ENCODE measurements around the gene MINK1. TPM values are rescaled to one million over a fixed set of nuclear protein-coding genes. Genes with fewer than 3 reads are reported as not detected.

The MINK1 gene
- total and polyA plus RNA-seq, 8 donors: 39.6 to 79.3 (median 46.3) TPM

DNA sequence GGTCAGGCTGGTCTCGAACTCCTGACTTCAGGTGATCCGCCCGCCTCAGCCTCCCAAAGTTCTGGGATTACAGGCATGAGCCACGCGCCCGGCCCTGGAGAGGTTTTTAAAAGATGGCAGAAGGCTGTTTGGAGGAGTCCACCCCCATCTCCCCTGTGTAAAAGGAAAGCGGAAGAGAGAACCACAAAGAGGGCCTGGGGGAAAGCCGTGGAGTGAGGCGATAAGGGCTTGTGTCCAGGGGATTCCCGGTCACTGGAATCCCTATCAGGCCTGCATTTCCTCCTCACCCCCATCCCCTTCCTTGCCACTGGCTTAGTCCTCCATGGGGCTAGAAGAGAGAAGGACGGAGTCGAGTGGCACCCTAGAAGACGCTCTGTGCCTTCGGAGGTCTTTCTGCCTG, 98.8 kb downstream of the MINK1 start, which contains the start of gene GP1BA:
Gene GP1BA, plus strand, starts transcription at position 315 of the 400 bp plus-strand sequence. CDS start 328 bp downstream, outside the sequence.
- WGBS, 2 donors: 81 to 82% methylated on average over 13 to 14 of the region's 14 CpGs
- TF ChIP-seq, protein P1, sequence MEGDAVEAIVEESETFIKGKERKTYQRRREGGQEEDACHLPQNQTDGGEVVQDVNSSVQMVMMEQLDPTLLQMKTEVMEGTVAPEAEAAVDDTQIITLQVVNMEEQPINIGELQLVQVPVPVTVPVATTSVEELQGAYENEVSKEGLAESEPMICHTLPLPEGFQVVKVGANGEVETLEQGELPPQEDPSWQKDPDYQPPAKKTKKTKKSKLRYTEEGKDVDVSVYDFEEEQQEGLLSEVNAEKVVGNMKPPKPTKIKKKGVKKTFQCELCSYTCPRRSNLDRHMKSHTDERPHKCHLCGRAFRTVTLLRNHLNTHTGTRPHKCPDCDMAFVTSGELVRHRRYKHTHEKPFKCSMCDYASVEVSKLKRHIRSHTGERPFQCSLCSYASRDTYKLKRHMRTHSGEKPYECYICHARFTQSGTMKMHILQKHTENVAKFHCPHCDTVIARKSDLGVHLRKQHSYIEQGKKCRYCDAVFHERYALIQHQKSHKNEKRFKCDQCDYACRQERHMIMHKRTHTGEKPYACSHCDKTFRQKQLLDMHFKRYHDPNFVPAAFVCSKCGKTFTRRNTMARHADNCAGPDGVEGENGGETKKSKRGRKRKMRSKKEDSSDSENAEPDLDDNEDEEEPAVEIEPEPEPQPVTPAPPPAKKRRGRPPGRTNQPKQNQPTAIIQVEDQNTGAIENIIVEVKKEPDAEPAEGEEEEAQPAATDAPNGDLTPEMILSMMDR (IDR thresholded peaks at IDR 0.05): no peak
- Histone ChIP-seq H3K36me3 (no peaks in the 10 kb centered on the region), H3K4me3 (no peak within 1 kb of the TSS), H3K9me3 (no peaks in the 10 kb centered on the region), H3K27me3 (no peaks in the 10 kb centered on the region), H3K4me1 (peaks cover 0 to 3% (median 0%) of the 10 kb centered on the region in 3 donors), H3K27ac (no peak within 1 kb of the TSS)
- ATAC-seq (peak in 1 of 4 donors; percentile 38), FAIRE-seq (no peak), DNase-seq (peak in 1 of 6 donors; percentile 1)
- intact Hi-C loops (cut with DNase I): loop anchor here in 1 of 3 donors (10.0 kb wide), 1 partner anchor 53 kb away; the partner anchor contains the start of gene CAMTA2

DNA sequence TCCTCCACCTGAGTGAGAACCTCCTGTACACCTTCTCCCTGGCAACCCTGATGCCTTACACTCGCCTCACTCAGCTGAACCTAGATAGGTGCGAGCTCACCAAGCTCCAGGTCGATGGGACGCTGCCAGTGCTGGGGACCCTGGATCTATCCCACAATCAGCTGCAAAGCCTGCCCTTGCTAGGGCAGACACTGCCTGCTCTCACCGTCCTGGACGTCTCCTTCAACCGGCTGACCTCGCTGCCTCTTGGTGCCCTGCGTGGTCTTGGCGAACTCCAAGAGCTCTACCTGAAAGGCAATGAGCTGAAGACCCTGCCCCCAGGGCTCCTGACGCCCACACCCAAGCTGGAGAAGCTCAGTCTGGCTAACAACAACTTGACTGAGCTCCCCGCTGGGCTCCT, 99.6 kb downstream of the MINK1 start:
- Histone ChIP-seq H3K4me3 (no peak overlapping the region), H3K27ac (no peak overlapping the region), H3K4me1 (peaks cover 0 to 3% (median 0%) of the 10 kb centered on the region in 3 donors), H3K36me3 (peaks cover 0 to 6% (median 5%) of the 10 kb centered on the region in 3 donors), H3K27me3 (no peaks in the 10 kb centered on the region), H3K9me3 (no peaks in the 10 kb centered on the region)
- FAIRE-seq (no peak), DNase-seq (peak in 1 of 6 donors; percentile 40), ATAC-seq (no peak)
- intact Hi-C loops (cut with DNase I): loop anchor here in 1 of 3 donors (10.0 kb wide), 1 partner anchor 52 kb away; the partner anchor contains the start of gene CAMTA2
- 82 to 83% methylated on average over 12 of the region's 12 CpGs for WGBS, 2 donors
- TF ChIP-seq, protein P1 (IDR thresholded peaks at IDR 0.05): no peak

GRCh38 chr17:4933646-4934045, 100.5 kb downstream of the MINK1 start:
- ATAC-seq: no peak

GRCh38 chr17:4934173-4934979, 101.2 kb downstream of the MINK1 start:
- DNase-seq (peak in 4 of 6 donors; percentile 33 to 73 (median 60)), FAIRE-seq (no peak), ATAC-seq (peak in 3 of 4 donors; percentile 47 to 57 (median 50))
- 17 to 21% methylated on average over 14 of the region's 14 CpGs for WGBS, 2 donors
- intact Hi-C loops (cut with DNase I): loop anchor here in 1 of 3 donors (10.0 kb wide), 1 partner anchor 50 kb away; the partner anchor contains the start of gene CAMTA2
- no peak overlapping the region for H3K4me3 ChIP-seq
- TF ChIP-seq, protein P1 (IDR thresholded peaks at IDR 0.05): no peak
- no peaks in the 10 kb centered on the region for H3K9me3 ChIP-seq
- H3K4me1 ChIP-seq: peaks cover 0 to 12% (median 7%) of the 10 kb centered on the region in 3 donors
- no peaks in the 10 kb centered on the region for H3K27me3 ChIP-seq
- no peak overlapping the region for H3K27ac ChIP-seq
- H3K36me3 ChIP-seq: peaks cover 0 to 7% (median 6%) of the 10 kb centered on the region in 3 donors

More at GRCh38 chr17:4933646-4934045, 100.5 kb downstream of the MINK1 start:
- no peak overlapping the region for H3K27ac ChIP-seq
- DNase-seq (no peak), FAIRE-seq (no peak)
- H3K36me3 ChIP-seq: peaks cover 0 to 7% (median 6%) of the 10 kb centered on the region in 3 donors
- H3K4me3 ChIP-seq: no peak overlapping the region
- intact Hi-C loops (cut with DNase I): loop anchor here in 1 of 3 donors (10.0 kb wide), 1 partner anchor 51 kb away; the partner anchor contains the start of gene CAMTA2
- 64 to 79% methylated on average over 15 to 16 of the region's 16 CpGs for WGBS, 2 donors
- H3K9me3 ChIP-seq: no peaks in the 10 kb centered on the region
- TF ChIP-seq, protein P1 (IDR thresholded peaks at IDR 0.05): no peak
- no peaks in the 10 kb centered on the region for H3K27me3 ChIP-seq
- H3K4me1 ChIP-seq: peaks cover 0 to 6% (median 2%) of the 10 kb centered on the region in 3 donors

Measured in pancreas (tissue), 10 donors.